SK-N-SH treated with all-trans-retinoic acid at 6 μM for 48 hours (cell line): ENCODE data around the gene EMC8.

Experiments used
- CSDC2 ChIP-seq: fragments of 250-450 bp; sonication (Bioruptor Pico); IDR thresholded peaks from 2 replicates; pipeline ENCODE4 v1.5.0; 2020; ENCODE audit warnings: mild to moderate bottlenecking, moderate library complexity
- CSRNP3 ChIP-seq: fragments of 250-450 bp; sonication (Bioruptor Pico); IDR thresholded peaks from 2 replicates; pipeline ENCODE4 v1.5.1; 2021; ENCODE audit warnings: mild to moderate bottlenecking, moderate library complexity
- ESRRG ChIP-seq: fragments of 250-450 bp; sonication (Bioruptor Pico); IDR thresholded peaks from 2 replicates; pipeline ENCODE4 v1.6.1; 2021; ENCODE audit warnings: mild to moderate bottlenecking
- PATZ1 ChIP-seq: fragments of 250-450 bp; sonication (Bioruptor Pico); IDR thresholded peaks from 2 replicates; pipeline ENCODE4 v1.8.0; 2020; ENCODE audit warnings: mild to moderate bottlenecking, moderate library complexity, borderline replicate concordance
- RARB ChIP-seq: fragments of 250-450 bp; sonication (Bioruptor Pico); IDR thresholded peaks from 2 replicates; pipeline ENCODE4 v1.8.0; 2021; ENCODE audit warnings: mild to moderate bottlenecking, moderate library complexity
- ZC3H10 ChIP-seq: fragments of 250-450 bp; sonication (Bioruptor Pico); IDR thresholded peaks from 2 replicates; pipeline ENCODE4 v1.5.1; 2021; ENCODE audit warnings: mild to moderate bottlenecking, moderate library complexity

GRCh38 chr16:85798901-85799496 lies 345 bp downstream of the EMC8 start:
- no peak for TF ChIP-seq PATZ1 (CRISPR knock-in tag)
- no peak for TF ChIP-seq CSRNP3 (CRISPR knock-in tag)
- TF ChIP-seq ZC3H10: no peak
- TF ChIP-seq CSDC2: no peak
- no peak for TF ChIP-seq RARB
- no peak for TF ChIP-seq ESRRG (CRISPR knock-in tag)
